Measurements from ENCODE around the gene COL5A2. TPM values are rescaled to one million over a fixed set of nuclear protein-coding genes. Genes with fewer than 3 reads are reported as not detected.

Gene COL5A2
- total and polyA plus RNA-seq, 2 donors (not counting 3 experiments of a cell fraction or from before 2014, with no cell fraction given): 47.4 to 123 TPM

DNA sequence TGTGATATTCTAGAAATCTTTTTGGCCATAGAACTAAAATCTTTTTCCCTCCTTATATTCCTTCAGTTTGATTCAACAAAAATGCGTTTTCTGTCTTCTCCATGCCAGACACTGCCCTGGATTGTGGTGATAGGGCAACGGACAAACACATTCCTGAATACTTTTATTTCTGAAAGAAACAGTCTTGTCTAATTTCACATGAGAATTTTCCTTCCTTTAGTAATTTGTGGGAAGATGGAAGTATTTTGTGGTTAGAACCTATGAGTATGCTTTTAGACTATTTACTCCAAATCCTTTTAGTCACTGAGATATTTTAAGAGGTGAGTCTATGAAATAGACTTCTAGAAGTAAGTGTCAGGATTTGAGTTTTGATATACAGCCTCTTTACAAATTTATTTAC is 49.6 kb downstream of the COL5A2 start:
- no peak overlapping the region for H3K4me2 ChIP-seq (ENCODE audit: insufficient read depth, low read length)
- no peak for FAIRE-seq
- H4K20me1 ChIP-seq (replicated peaks; ENCODE audit: control insufficient read depth, extremely low read depth, insufficient read depth, low read length): no peaks in the 10 kb centered on the region
- no peak overlapping the region for H2AFZ ChIP-seq (ENCODE audit: low read depth, low read length)
- CTCF ChIA-PET: interaction anchor here (0.9 to 2.5 kb wide), 3 partner anchors 8 to 48 kb away, joined by 4 to 15 read pairs (median 4); no protein-coding TSS in a partner anchor
- intact Hi-C loops (cut with micrococcal nuclease): no loop called here
- TF ChIP-seq GATA2 (IDR thresholded peaks at IDR 0.05; ENCODE audit: insufficient read depth, insufficient read length, low read depth, low read length): no peak
- TF ChIP-seq POLR2A (IDR thresholded peaks at IDR 0.05; ENCODE audit: low read depth, low read length): no peak
- TF ChIP-seq, protein P1, sequence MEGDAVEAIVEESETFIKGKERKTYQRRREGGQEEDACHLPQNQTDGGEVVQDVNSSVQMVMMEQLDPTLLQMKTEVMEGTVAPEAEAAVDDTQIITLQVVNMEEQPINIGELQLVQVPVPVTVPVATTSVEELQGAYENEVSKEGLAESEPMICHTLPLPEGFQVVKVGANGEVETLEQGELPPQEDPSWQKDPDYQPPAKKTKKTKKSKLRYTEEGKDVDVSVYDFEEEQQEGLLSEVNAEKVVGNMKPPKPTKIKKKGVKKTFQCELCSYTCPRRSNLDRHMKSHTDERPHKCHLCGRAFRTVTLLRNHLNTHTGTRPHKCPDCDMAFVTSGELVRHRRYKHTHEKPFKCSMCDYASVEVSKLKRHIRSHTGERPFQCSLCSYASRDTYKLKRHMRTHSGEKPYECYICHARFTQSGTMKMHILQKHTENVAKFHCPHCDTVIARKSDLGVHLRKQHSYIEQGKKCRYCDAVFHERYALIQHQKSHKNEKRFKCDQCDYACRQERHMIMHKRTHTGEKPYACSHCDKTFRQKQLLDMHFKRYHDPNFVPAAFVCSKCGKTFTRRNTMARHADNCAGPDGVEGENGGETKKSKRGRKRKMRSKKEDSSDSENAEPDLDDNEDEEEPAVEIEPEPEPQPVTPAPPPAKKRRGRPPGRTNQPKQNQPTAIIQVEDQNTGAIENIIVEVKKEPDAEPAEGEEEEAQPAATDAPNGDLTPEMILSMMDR (IDR thresholded peaks at IDR 0.05; ENCODE audit: extremely low read depth in 1 of 2, insufficient read depth in 1 of 2, low read depth in 1 of 2, low read length in 2 of 2): no peak
- TF ChIP-seq, protein P2, sequence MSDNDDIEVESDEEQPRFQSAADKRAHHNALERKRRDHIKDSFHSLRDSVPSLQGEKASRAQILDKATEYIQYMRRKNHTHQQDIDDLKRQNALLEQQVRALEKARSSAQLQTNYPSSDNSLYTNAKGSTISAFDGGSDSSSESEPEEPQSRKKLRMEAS (IDR thresholded peaks at IDR 0.05; ENCODE audit: insufficient read depth, insufficient read length): no peak
- no peak for TF ChIP-seq POLR2AphosphoS5 (IDR thresholded peaks at IDR 0.05; ENCODE audit: insufficient read depth, low read depth, low read length)
- TF ChIP-seq FOS (IDR thresholded peaks at IDR 0.05; ENCODE audit: borderline replicate concordance, insufficient read depth, low read length): no peak
- TF ChIP-seq JUN (IDR thresholded peaks at IDR 0.05; ENCODE audit: borderline replicate concordance, insufficient read depth, insufficient read length, low read depth): no peak
- POLR2A ChIA-PET: no interaction called here
- no peak overlapping the region for H3K9ac ChIP-seq (replicated peaks; ENCODE audit: extremely low read depth, insufficient read depth, low read length)
- H3K36me3 ChIP-seq (ENCODE audit: control insufficient read depth in 2 of 2, extremely low read depth in 1 of 2, insufficient read depth in 2 of 2, low read length in 2 of 2): no peaks in the 10 kb centered on the region
- no peaks in the 10 kb centered on the region for H3K4me1 ChIP-seq (ENCODE audit: control insufficient read depth, extremely low read depth, insufficient read depth, low read length)
- no peaks in the 10 kb centered on the region for H3K9me3 ChIP-seq (replicated peaks; ENCODE audit: control insufficient read depth, insufficient read depth, low read length)
- BruUV-seq (replicated peaks): no TSS peak
- no peak overlapping the region for H3K4me3 ChIP-seq (replicated peaks in 1 of 3; ENCODE audit: insufficient read depth in 1 of 3, low read depth in 1 of 3, low read length in 3 of 3)
- H3K79me2 ChIP-seq (ENCODE audit: control insufficient read depth, insufficient read depth, low read length): peaks cover 3% of the 10 kb centered on the region
- no peak overlapping the region for H3K27ac ChIP-seq (ENCODE audit: insufficient read depth, low read depth, low read length)
- no peak for DNase-seq (ENCODE audit: low read depth, low spot score)
- H3K9me1 ChIP-seq (replicated peaks; ENCODE audit: control insufficient read depth, extremely low read depth, insufficient read depth, low read length): no peaks in the 10 kb centered on the region
- no peaks in the 10 kb centered on the region for H3K27me3 ChIP-seq (ENCODE audit: control insufficient read depth in 2 of 2, insufficient read depth in 2 of 2, low read length in 2 of 2)
- dilution Hi-C loops (cut with MboI; ENCODE audit: extremely low pct_ligation_motif_present, low sequenced_read_pairs): no loop called here

Data from endothelial cell of umbilical vein (primary cell).